Hair follicle dermal papilla cell (primary cell): Measurements from ENCODE around the gene ZFYVE16. TPM values are rescaled to one million over a fixed set of nuclear protein-coding genes. Genes with fewer than 3 reads are reported as not detected.

ENCODE experiments used
- small RNA-seq: library from RNA; depleted of rRNA; stranded (forward); fragments of <200 nt; gene quantifications from one replicate; pipeline ENCODE3, GENCODE V24; 2012
- total RNA-seq: library from RNA; depleted of rRNA; stranded (reverse); fragments of >200 nt; gene quantifications from 2 replicates; pipeline ENCODE4 v1.2.3, GENCODE V29; 2012

Gene ZFYVE16
- total RNA-seq: 28.1 and 37.0 TPM in 2 replicates

GRCh38 chr5:80407735-80408483 is at the start of gene ZFYVE16:
Gene ZFYVE16 (plus strand): TSS chr5:80408064. CDS start chr5:80434148, 26,084 bp downstream.

GRCh38 chr5:80487829-80488721 is 80.2 kb downstream of the ZFYVE16 start, which contains the start of gene FAM151B:
Gene FAM151B (plus strand): TSS chr5:80488100. CDS start chr5:80488124, 24 bp downstream.

Small RNA genes within 50 kb of the gene (small RNA-seq; reads per million reads assigned to genes)
- gene RNU6-211P: not detected

Other genes with a start within 250 kb of the ZFYVE16 start
- 22.2 and 24.7 TPM in 2 replicates for gene SERINC5, start 152.0 kb upstream of the ZFYVE16 start, total RNA-seq
- gene SPZ1, start 88.1 kb upstream of the ZFYVE16 start, total RNA-seq: not detected in 2 replicates
- 10.1 and 14.3 TPM in 2 replicates for gene FAM151B, start 80.0 kb downstream of the ZFYVE16 start, total RNA-seq
- gene ANKRD34B, start 162.2 kb downstream of the ZFYVE16 start, total RNA-seq: not detected in 2 replicates
- gene MSH3, start 246.6 kb downstream of the ZFYVE16 start, total RNA-seq: 13.7 and 20.8 TPM in 2 replicates
- gene DHFR, start 246.9 kb downstream of the ZFYVE16 start, total RNA-seq: 8.1 and 12.0 TPM in 2 replicates